GM18951 (cell line): ENCODE measurements around the gene BICD1.
"Not testable (repeated sequence)": the region's sequence is repeated elsewhere in the genome, so short reads cannot be mapped to it uniquely, and the experiment has no call there.

Source experiments
- POLR2A ChIP-seq: IDR thresholded peaks from 4 replicates; pipeline ENCODE4 v1.6.1; 2011; ENCODE audit warnings: mild to moderate bottlenecking; ENCODE audit not compliant: insufficient read length, insufficient read depth; ENCODE audit errors: extremely low read depth
- in situ Hi-C: fragments of 300-500 bp; cut with MboI; formaldehyde crosslinking; loops from one replicate; pipeline ENCODE4 v1.12.0; 2022; ENCODE audit warnings: low sequenced_read_pairs, mixed read lengths, inconsistent platforms; ENCODE audit not compliant: unreplicated experiment

Gene BICD1

DNA sequence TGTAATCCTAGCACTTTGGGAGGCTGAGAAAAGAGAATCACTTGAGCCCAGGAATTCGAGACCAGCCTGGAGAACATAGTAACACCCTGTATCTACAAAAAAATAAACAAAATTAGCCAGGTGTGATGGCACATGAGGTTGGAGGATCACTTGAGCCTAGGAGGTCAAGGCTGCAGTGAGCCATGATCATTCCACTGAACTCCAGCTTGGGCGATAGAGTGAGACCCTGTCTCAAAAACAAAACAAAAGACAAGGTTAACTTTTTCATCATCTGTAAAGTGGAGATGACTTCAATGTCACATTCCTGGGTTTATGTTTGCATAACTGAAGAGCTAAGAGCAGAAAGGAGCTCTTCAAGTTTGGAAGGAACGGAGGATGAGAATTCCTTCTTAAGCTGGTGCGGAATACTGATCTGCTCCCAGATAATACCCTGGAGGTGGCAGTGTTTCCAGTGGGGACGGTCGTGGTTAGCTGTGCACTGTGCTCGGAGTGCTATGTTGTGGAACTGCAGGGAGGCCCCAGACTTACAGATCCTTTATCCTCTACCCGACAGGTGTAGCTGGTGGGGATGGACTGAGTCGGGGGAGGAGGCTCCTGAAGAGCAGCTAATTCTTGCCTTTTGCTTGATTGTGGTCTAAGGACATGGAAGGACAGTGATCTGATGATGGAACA lies 22.5 kb upstream of the BICD1 start:
- no peak for TF ChIP-seq POLR2A
- in situ Hi-C loops: no loop called here

- no peak for TF ChIP-seq POLR2A
- in situ Hi-C loops: no loop called here
These were observed 21.9 kb upstream of the BICD1 start for GRCh38 chr12:32084753-32085152.

DNA sequence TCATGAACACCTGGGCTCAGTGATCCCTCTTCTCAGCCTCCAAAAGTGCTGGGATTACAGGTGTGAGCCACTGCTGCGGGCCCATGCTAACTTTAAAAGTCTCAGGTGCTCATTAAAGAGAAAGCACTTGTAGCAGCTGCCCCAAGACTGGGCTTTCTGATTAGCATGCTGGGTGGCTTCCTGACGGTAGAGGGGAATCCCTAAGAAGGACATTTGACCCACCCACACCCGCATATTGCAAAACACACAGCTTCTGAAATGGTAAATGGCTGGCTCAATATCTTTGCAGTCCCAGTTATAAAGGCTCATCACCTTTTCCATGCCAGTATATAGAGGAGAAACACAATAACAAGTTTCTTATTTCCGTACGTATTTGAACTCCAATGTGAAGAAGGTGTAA lies 19.3 kb upstream of the BICD1 start:
- in situ Hi-C loops: no loop called here

DNA sequence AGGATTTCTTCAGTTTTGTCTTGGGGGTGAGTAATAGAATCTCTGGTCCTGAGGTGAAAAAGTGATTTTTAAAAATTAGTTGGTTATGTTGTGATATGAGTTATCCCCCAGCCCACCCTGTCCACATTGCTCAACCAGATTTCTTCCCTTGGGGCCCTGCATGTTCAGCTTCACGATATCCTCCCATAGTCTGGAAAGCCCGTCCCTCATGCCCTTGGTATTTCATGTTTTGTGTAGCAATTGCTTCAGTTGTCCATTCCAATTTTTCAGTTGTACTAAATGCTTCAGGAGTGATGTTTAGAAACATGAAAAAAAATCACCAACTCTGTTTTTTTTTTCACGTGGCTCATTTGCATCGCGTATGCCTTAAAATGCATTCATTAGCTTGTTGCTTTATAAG lies 17.5 kb upstream of the BICD1 start:
- no peak for TF ChIP-seq POLR2A
- in situ Hi-C loops: no loop called here

More for the DNA sequence above, 19.3 kb upstream of the BICD1 start:
- TF ChIP-seq POLR2A: no peak

DNA sequence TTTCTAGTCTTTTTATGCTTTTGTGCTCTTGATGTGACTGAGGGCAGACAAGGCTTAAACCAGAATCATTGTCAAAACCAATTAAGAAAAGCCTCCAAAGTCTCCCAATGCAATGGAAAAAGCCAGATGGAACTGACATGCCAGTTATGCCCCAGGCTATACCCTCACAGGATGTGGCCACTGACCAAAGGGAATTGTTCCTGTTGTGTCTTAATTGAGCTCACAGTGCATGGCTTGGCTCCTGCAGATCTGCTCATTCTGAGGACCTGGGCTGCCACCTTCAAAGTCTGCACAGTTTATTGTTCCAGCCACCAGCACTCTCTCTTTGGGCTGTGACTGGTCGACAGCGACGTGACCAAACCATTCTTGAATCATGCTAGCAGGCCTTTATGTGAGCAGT lies 17.1 kb upstream of the BICD1 start:
- no peak for TF ChIP-seq POLR2A
- in situ Hi-C loops: no loop called here

DNA sequence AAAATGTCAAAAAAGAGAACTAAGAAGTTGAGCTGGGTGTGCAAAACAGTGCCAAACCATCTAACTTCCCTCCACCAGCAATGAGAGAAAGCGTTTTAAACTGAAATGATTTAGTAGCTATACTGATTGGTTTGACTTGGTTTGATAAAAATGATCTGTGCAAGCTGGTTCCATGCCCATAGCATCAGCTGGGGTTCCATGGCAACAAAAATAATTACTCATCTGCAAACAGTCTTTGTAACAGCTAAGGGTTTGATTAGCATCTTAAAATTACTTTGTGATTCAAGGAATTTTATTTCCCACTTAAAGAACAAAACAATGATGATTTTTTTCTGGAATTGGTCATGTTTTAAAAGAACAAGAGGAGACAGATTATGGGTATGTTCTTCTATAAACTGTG lies 15.0 kb upstream of the BICD1 start:
- in situ Hi-C loops: no loop called here

DNA sequence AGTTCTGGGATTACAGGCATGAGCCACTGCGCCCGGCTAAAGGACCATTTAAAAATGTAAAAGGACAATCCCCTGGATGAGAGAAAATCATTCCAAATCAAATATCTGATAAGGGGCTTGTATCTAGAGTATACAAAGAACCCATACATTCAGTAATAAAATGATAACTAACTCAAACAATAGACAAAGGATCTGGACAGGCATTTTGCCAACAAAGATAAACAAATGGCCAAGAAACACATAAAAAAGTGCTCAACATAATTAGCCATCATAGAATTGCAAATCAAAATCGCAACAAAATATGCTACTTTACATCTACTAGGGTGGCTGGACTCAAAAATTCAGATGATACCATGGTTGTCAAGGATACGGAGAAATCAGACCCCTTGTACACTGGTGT lies 8.5 kb upstream of the BICD1 start:
- in situ Hi-C loops: no loop called here
- no peak for TF ChIP-seq POLR2A

More for the DNA sequence above, 15.0 kb upstream of the BICD1 start:
- TF ChIP-seq POLR2A: no peak

DNA sequence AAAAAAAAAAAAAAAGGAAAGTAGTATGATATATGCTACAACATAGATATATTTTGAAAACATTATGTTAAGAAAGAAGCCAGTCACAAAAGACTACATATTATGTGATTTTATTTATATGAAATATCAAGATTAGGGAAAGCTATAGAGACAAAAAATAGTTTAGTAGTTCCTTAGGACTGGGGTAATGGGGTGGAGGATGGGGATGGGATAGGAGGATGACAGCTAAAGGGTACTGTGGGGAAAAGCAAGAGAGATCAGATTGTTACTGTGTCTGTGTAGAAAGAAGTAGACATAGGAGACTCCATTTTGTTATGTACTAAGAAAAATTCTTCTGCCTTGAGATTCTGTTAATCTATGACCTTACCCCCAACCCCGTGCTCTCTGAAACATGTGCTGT lies 7.4 kb upstream of the BICD1 start:
- in situ Hi-C loops: not testable (repeated sequence)

- in situ Hi-C loops: no loop called here
- no peak for TF ChIP-seq POLR2A
These were observed 6.3 kb upstream of the BICD1 start for GRCh38 chr12:32100361-32100760.

DNA sequence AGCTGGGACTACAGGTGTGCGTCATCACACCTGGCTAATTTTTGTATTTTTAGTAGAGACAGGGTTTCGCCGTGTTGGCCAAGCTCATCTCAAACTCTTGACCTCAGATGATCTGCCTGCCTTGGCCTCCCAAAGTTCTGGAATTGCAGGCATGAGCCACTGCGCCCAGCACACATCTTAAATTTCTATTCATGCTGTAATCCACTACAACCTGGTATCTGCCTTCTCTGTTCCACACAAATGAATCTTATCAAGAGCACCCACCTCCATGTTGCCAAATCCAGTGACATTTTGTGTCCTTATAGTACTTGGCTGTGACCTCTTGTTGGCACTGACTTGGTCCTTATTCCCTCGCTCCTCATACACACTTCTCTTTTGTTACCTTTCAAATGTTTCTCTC lies 5.8 kb upstream of the BICD1 start:
- in situ Hi-C loops: no loop called here
- TF ChIP-seq POLR2A: no peak

DNA sequence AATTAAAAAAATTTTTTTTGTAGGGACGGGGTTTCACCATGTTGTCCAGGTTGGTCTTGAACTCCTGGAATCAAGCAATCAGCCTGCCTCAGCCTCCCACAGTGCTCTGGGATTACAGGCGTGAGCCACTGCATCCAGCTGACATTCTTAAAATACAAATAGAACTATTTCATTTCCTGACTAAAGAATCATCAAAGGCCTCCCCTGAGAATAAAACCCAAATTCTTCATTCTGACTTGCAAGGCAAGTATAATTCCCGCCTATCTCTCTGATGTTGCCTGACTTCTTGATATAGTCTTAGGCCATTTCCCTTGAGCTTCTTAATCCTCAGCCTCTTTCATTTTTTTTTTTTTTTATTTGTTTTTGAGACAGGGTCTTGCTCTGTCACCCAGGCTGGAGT lies 4.4 kb upstream of the BICD1 start:
- in situ Hi-C loops: no loop called here

DNA sequence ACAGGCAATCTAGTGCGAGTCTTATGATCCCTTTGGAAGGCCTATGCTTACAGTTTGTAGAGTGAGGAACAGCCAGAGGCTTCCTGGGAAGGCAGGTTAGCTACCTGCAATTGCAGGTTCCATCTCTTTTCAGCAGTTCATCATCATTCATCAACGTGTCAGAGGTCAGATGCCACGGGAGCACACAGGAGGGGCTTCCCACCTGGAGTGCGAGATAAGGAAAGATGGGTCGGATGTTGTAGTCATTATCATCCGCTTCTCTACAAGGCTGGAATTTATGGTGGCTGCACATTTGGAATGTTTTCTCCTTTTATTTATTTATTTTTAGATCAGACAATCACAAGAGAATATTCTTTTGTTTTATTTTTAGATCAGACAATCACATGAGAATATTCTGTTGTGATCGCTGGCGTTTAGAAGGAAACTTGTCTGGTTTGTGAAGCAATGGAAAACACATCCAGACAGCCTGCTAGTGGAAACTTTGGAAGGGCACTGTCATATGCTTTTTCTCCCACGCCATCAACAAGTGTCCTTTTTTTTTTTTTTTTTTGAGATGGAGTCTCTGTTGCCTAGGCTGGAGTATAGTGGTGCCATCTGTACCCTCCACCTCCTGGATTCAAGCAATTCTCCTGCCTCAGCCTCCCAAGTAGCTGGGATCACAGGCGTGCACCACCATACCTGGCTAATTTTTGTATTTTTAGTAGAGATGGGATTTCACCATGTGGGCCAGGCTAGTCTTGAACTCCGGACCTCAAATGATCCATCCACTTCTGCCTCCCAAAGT lies 1.9 kb upstream of the BICD1 start:
- in situ Hi-C loops: no loop called here
- no peak for TF ChIP-seq POLR2A

More for the DNA sequence above, 4.4 kb upstream of the BICD1 start:
- TF ChIP-seq POLR2A: no peak

GRCh38 chr12:32105986-32106516 lies 596 bp upstream of the BICD1 start:
- no peak for TF ChIP-seq POLR2A
- in situ Hi-C loops: no loop called here

- no peak for TF ChIP-seq POLR2A
- in situ Hi-C loops: no loop called here
These were observed 966 bp downstream of the BICD1 start for GRCh38 chr12:32107359-32108267.

- in situ Hi-C loops: no loop called here
- TF ChIP-seq POLR2A: no peak
These were observed 2.1 kb downstream of the BICD1 start for GRCh38 chr12:32108787-32109186.
